KMS-11 (cell line): ENCODE results near the gene FGF12.

Source experiments
- H2AFZ ChIP-seq: fragments of 200-600 bp; sonication (generic); 2 replicates; pipeline ENCODE4 v1.6.1; 2016; ENCODE audit warnings: antibody characterized with exemption, mixed run types, low read depth
- H3K27ac ChIP-seq: fragments of 200-600 bp; sonication (generic); 2 replicates; pipeline ENCODE4 v1.6.1; 2016; ENCODE audit warnings: mild to moderate bottlenecking, mixed run types
- H3K27me3 ChIP-seq: fragments of 200-600 bp; sonication (generic); 2 replicates; pipeline ENCODE4 v1.6.1; 2017; ENCODE audit warnings: mild to moderate bottlenecking, low read depth, mixed run types, moderate library complexity; ENCODE audit not compliant: insufficient read depth
- H3K36me3 ChIP-seq: fragments of 200-600 bp; sonication (generic); 2 replicates; pipeline ENCODE4 v1.6.1; 2017; ENCODE audit warnings: mild to moderate bottlenecking, mixed run types; ENCODE audit not compliant: insufficient read depth
- H3K4me1 ChIP-seq: fragments of 200-600 bp; sonication (generic); 2 replicates; pipeline ENCODE4 v1.6.1; 2016; ENCODE audit warnings: mild to moderate bottlenecking, low read depth, mixed run types; ENCODE audit not compliant: poor library complexity, severe bottlenecking
- H3K4me2 ChIP-seq: fragments of 200-600 bp; sonication (generic); 2 replicates; pipeline ENCODE4 v1.7.0; 2016; ENCODE audit warnings: mild to moderate bottlenecking, mixed run types
- H3K4me3 ChIP-seq: fragments of 200-600 bp; sonication (generic); IDR thresholded peaks from 2 replicates; pipeline ENCODE4 v1.6.1; 2017; ENCODE audit warnings: low read depth, low read length, mixed read lengths; ENCODE audit not compliant: insufficient read depth
- H3K79me2 ChIP-seq: fragments of 200-600 bp; sonication (generic); 2 replicates; pipeline ENCODE4 v1.6.1; 2016; ENCODE audit warnings: low read depth, mixed run types; ENCODE audit not compliant: insufficient read depth
- H3K9ac ChIP-seq: fragments of 200-600 bp; sonication (generic); 2 replicates; pipeline ENCODE4 v1.6.1; 2016; ENCODE audit warnings: mild to moderate bottlenecking, mixed run types
- H4K20me1 ChIP-seq: fragments of 200-600 bp; sonication (generic); 2 replicates; pipeline ENCODE4 v1.6.1; 2016; ENCODE audit warnings: mild to moderate bottlenecking, mixed run types; ENCODE audit not compliant: insufficient read depth
- CTCF ChIP-seq: fragments of 200-600 bp; sonication (generic); conservative IDR thresholded peaks from 2 replicates; pipeline ENCODE4 v1.6.1; 2017; ENCODE audit warnings: low read depth, mild to moderate bottlenecking, antibody characterized with exemption, low read length, moderate library complexity, mixed read lengths

Gene FGF12

GRCh38 chr3:192331749-192332385 lies 395.5 kb downstream of the FGF12 start:
- Histone ChIP-seq H2AFZ (no peak overlapping the region), H3K27me3 (no peaks in the 10 kb centered on the region), H3K36me3 (no peaks in the 10 kb centered on the region), H3K4me1 (no peaks in the 10 kb centered on the region), H3K27ac (no peak overlapping the region), H4K20me1 (no peaks in the 10 kb centered on the region), H3K9ac (no peak overlapping the region), H3K79me2 (no peaks in the 10 kb centered on the region), H3K4me3 (no peak overlapping the region), H3K4me2 (no peak overlapping the region)
- TF ChIP-seq CTCF, result no peak

- H4K20me1 ChIP-seq, result no peaks in the 10 kb centered on the region
- no peak for TF ChIP-seq CTCF
- no peak overlapping the region for H3K9ac ChIP-seq
- H3K27ac ChIP-seq, result no peak overlapping the region
- no peak overlapping the region for H2AFZ ChIP-seq
- no peak overlapping the region for H3K4me2 ChIP-seq
- no peaks in the 10 kb centered on the region for H3K36me3 ChIP-seq
- no peaks in the 10 kb centered on the region for H3K27me3 ChIP-seq
- no peak overlapping the region for H3K4me3 ChIP-seq
- H3K79me2 ChIP-seq, result no peaks in the 10 kb centered on the region
- no peaks in the 10 kb centered on the region for H3K4me1 ChIP-seq
Observed at GRCh38 chr3:192326656-192327055, 400.7 kb downstream of the FGF12 start.

DNA sequence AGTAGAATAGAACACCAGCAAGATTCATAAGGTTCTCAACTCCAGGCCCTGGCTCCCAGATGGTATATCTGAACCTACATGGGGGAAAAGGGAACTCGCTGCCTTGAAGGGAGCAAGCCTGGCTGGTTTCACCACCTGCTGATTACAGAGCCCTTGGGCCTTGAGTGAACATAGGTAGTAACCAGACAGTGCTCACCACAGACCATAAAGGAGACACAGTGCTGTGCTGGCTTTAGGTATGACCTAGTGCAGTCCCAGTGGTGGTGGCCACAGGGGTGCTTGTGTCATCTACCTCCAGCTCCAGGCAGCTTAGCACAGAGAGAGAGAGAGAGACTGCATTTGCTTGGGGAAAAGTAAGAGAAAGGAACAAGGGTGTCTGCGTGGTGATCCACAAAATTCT lies 409.8 kb downstream of the FGF12 start:
- no peaks in the 10 kb centered on the region; the same call in 1 of the 2 replicates for H3K36me3 ChIP-seq
- no peak for TF ChIP-seq CTCF
- H3K9ac ChIP-seq, result no peak overlapping the region

DNA sequence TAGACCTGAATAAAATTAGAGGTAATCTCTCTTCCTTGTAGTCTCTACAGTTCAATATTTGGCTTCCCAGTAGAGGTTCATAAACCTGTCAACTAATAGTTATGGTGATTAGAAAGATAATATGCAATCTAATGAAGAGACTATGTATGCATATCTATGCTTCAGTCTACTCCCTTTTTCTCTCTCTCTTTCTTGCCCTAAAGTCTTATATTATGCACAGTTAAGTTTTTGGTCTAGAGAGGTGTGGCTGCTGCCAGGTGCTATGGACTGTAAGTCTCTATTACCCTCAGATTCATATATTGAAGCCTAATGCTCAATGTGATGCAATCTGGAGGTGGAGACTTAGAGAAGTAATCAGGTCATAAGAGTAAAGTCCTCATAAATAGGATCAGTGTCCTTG lies 413.7 kb downstream of the FGF12 start:
- no peak overlapping the region for H3K4me3 ChIP-seq
- no peak for TF ChIP-seq CTCF
- no peak overlapping the region for H2AFZ ChIP-seq
- H3K9ac ChIP-seq, result no peak overlapping the region
- H4K20me1 ChIP-seq, result no peaks in the 10 kb centered on the region
- no peaks in the 10 kb centered on the region for H3K27me3 ChIP-seq
- no peaks in the 10 kb centered on the region for H3K79me2 ChIP-seq
- no peaks in the 10 kb centered on the region; the same call in 1 of the 2 replicates for H3K36me3 ChIP-seq
- H3K4me1 ChIP-seq, result no peaks in the 10 kb centered on the region
- no peak overlapping the region for H3K27ac ChIP-seq
- H3K4me2 ChIP-seq, result no peak overlapping the region

More for the DNA sequence above, 409.8 kb downstream of the FGF12 start:
- Histone ChIP-seq H3K4me3 (no peak overlapping the region), H2AFZ (no peak overlapping the region), H3K4me1 (no peaks in the 10 kb centered on the region), H3K27ac (no peak overlapping the region), H3K27me3 (no peaks in the 10 kb centered on the region), H3K79me2 (no peaks in the 10 kb centered on the region), H4K20me1 (no peaks in the 10 kb centered on the region), H3K4me2 (no peak overlapping the region)
